ENCODE data around the gene RBP5.

The RBP5 gene

DNA sequence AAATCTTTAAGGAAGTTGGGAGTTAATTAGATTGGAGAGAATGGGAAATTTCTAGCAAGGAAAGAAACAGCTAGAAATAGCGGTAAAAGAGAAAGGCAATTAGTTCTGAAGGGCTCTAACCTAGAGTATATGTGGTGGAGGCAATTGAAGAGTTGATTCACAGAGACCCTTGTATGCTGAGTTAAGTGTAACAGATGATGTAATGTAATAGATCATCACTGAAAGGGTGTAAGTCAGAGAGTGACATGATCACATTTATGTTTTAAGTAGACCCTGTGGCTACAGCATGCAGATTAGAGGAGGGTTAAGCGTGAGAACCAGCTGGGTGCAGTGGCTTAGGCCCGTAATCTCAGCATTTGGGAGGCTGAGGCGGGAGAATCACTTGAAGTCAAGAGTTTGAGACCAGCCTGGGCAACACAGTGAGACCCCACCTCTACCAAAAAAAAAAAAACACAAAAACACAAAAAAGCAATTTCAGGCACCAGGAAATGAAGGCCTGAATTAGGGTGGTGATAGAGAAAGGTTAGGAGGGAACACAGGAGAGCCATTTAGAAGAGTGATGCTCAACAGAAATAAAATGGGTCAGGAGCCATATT, 3.0 kb downstream of the RBP5 start:
- DNase-seq: no peak

DNA sequence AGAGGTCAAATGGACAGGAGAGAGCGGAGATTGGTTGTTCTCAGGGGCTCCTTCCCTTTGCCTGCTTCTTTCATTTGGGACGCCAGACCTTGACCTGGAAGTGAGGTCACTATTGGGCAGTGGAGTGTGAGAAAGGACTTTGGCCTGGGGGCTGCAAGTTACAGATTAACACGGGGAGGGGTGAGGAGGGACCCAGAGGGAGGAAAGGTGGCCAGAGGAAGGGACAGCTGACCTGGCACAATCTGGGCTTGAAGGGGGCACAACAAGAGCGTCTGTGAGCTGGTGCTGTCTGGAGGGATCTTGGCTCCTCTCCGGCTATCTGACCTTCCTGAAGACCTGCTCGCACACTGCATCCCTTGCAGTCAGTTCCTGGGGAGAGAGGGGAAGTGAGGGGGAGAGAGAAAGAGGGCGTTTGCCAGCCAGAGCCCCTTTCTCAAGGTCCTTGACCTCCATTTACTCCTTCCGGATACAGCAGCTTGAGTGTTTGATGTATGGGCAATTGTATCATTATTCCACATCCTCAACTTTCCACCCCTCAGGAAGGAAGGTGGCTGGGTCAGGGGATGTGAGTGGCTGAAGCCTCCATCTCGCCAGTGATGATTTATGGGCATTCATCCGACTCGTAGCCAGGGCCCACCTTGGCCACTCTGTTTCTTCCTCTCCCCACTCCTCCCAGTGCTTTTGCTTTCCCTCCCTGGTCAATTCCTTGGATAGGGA, 4.7 kb downstream of the RBP5 start:
- Histone ChIP-seq H3K27me3 (replicated peaks; ENCODE audit: control insufficient read depth, insufficient read depth, low read length, poor library complexity, severe bottlenecking) (no peaks in the 10 kb centered on the region), H3K4me1 (ENCODE audit: control insufficient read depth, insufficient read depth, low read length, poor library complexity, severe bottlenecking) (no peaks in the 10 kb centered on the region), H3K27ac (ENCODE audit: insufficient read depth, low read length, poor library complexity, severe bottlenecking) (no peak overlapping the region), H3K36me3 (ENCODE audit: control insufficient read depth, insufficient read depth, low read length) (no peaks in the 10 kb centered on the region), H3K9me3 (ENCODE audit: control insufficient read depth, low read length) (no peaks in the 10 kb centered on the region), H3K4me3 (ENCODE audit: insufficient read depth, low read depth, low read length, poor library complexity, severe bottlenecking) (no peak overlapping the region)
- no peak for DNase-seq

More for the DNA sequence above, 3.0 kb downstream of the RBP5 start:
- Histone ChIP-seq H3K27ac (ENCODE audit: insufficient read depth, low read length, poor library complexity, severe bottlenecking) (no peak overlapping the region), H3K27me3 (replicated peaks; ENCODE audit: control insufficient read depth, insufficient read depth, low read length, poor library complexity, severe bottlenecking) (no peaks in the 10 kb centered on the region), H3K4me3 (ENCODE audit: insufficient read depth, low read depth, low read length, poor library complexity, severe bottlenecking) (no peak overlapping the region), H3K9me3 (ENCODE audit: control insufficient read depth, low read length) (no peaks in the 10 kb centered on the region), H3K4me1 (ENCODE audit: control insufficient read depth, insufficient read depth, low read length, poor library complexity, severe bottlenecking) (peaks cover 8% of the 10 kb centered on the region), H3K36me3 (ENCODE audit: control insufficient read depth, insufficient read depth, low read length) (no peaks in the 10 kb centered on the region)

DNA sequence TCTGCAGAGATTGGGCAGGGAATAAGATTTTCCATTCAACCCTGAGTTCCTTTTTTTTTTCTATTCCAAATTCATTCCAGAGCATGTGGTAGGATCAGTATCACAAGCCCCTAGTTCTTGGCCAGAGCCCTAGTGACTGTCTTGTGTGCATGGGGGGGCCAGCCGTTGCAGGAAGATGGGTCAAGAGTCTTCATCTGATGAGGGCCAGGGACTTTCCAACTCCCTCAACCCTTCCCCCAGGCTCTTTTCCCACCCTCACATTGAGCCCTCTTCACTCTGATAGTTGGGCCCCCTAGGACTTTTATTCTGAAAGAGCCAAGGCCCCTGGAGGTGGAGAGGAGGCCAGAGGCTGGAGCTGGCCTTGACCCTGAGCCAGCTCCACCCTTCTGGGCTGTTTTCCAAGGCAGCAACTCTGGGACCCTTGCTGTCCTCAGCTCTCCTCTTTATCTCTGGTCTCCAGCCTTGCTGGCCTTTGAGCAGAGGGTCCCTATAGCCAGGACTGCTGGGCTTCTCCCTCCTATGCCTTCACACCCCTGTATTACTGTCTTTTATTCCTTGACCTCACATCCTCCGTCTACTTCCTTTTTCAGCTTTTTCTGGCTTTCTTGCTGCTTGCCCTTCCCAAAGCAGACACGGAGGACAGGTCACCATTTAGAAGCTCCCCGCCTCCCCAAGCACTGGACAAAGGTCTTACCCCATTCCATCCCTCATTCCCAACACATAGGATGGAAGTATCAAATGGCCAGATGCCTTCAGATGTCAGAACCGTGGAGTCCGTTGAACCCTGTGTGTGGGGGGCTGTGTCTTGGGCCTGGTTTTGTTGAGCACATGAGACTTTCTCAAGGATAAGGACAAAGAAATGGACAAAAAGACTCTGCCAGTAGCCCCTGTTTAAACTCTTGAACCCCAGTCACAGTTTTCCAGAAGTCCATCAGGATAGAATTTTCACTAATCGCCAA, 5.6 kb downstream of the RBP5 start:
- DNase-seq: no peak
- H3K27ac ChIP-seq (ENCODE audit: insufficient read depth, low read length, poor library complexity, severe bottlenecking): no peak overlapping the region
- no peaks in the 10 kb centered on the region for H3K9me3 ChIP-seq (ENCODE audit: control insufficient read depth, low read length)
- H3K4me3 ChIP-seq (ENCODE audit: insufficient read depth, low read depth, low read length, poor library complexity, severe bottlenecking): no peak overlapping the region
- H3K4me1 ChIP-seq (ENCODE audit: control insufficient read depth, insufficient read depth, low read length, poor library complexity, severe bottlenecking): no peaks in the 10 kb centered on the region
- H3K36me3 ChIP-seq (ENCODE audit: control insufficient read depth, insufficient read depth, low read length): no peaks in the 10 kb centered on the region
- H3K27me3 ChIP-seq (replicated peaks; ENCODE audit: control insufficient read depth, insufficient read depth, low read length, poor library complexity, severe bottlenecking): no peaks in the 10 kb centered on the region

GRCh38 chr12:7121324-7121723, 7.4 kb downstream of the RBP5 start:
- peaks cover under 1% of the 10 kb centered on the region for H3K36me3 ChIP-seq (ENCODE audit: control insufficient read depth, insufficient read depth, low read length)
- H3K27ac ChIP-seq (ENCODE audit: insufficient read depth, low read length, poor library complexity, severe bottlenecking): no peak overlapping the region
- H3K9me3 ChIP-seq (ENCODE audit: control insufficient read depth, low read length): no peaks in the 10 kb centered on the region
- no peak overlapping the region for H3K4me3 ChIP-seq (ENCODE audit: insufficient read depth, low read depth, low read length, poor library complexity, severe bottlenecking)
- no peak for DNase-seq
- H3K4me1 ChIP-seq (ENCODE audit: control insufficient read depth, insufficient read depth, low read length, poor library complexity, severe bottlenecking): no peaks in the 10 kb centered on the region
- no peaks in the 10 kb centered on the region for H3K27me3 ChIP-seq (replicated peaks; ENCODE audit: control insufficient read depth, insufficient read depth, low read length, poor library complexity, severe bottlenecking)

DNA sequence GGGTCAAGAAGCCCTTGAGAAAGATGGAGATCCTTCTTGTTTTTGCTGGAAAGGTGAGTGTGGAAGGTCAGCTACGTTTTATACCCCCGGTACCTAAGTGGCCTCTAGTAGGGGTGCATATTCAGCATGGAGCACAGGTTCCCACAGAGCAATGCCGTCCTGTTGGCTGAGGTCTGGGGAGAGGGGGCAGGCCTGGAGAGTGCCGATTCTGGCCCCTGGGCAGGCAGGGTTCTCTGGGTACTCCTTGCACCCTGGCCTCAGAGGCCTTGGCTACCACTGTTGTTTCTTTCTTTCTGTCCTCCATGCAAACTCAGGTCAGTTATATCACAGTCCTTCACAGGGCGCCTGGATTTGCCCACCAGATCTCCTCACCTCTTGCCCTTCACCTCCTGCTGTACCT, 8.5 kb downstream of the RBP5 start:
- no peak for DNase-seq
- Histone ChIP-seq H3K4me3 (ENCODE audit: insufficient read depth, low read depth, low read length, poor library complexity, severe bottlenecking) (no peak overlapping the region), H3K4me1 (ENCODE audit: control insufficient read depth, insufficient read depth, low read length, poor library complexity, severe bottlenecking) (no peaks in the 10 kb centered on the region), H3K27ac (ENCODE audit: insufficient read depth, low read length, poor library complexity, severe bottlenecking) (no peak overlapping the region), H3K27me3 (replicated peaks; ENCODE audit: control insufficient read depth, insufficient read depth, low read length, poor library complexity, severe bottlenecking) (no peaks in the 10 kb centered on the region), H3K36me3 (ENCODE audit: control insufficient read depth, insufficient read depth, low read length) (peaks cover 11% of the 10 kb centered on the region), H3K9me3 (ENCODE audit: control insufficient read depth, low read length) (no peaks in the 10 kb centered on the region)

DNA sequence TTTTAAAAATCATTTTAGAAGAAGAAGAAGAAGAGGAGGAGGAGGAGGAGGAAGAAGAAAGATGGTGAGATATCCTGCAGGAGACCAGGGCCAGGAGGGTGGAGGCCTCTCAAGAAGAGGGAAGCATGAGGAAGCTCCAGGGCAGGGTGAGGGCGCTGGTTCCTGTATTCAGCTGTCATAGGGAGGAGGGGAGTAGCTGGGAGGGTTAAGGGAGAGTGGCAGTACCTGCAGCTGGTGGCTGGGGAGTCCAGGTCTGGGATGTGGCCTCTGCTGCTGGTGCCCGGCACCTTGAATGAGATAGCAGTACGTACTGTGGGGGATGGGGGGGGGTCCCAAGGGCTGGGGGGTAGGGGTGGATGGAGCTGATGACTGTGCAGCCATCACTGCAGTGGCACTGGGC, 9.8 kb downstream of the RBP5 start:
- no peaks in the 10 kb centered on the region for H3K4me1 ChIP-seq (ENCODE audit: control insufficient read depth, insufficient read depth, low read length, poor library complexity, severe bottlenecking)
- no peak overlapping the region for H3K4me3 ChIP-seq (ENCODE audit: insufficient read depth, low read depth, low read length, poor library complexity, severe bottlenecking)
- H3K36me3 ChIP-seq (ENCODE audit: control insufficient read depth, insufficient read depth, low read length): peaks cover 11% of the 10 kb centered on the region
- no peaks in the 10 kb centered on the region for H3K9me3 ChIP-seq (ENCODE audit: control insufficient read depth, low read length)
- no peaks in the 10 kb centered on the region for H3K27me3 ChIP-seq (replicated peaks; ENCODE audit: control insufficient read depth, insufficient read depth, low read length, poor library complexity, severe bottlenecking)
- DNase-seq: no peak
- H3K27ac ChIP-seq (ENCODE audit: insufficient read depth, low read length, poor library complexity, severe bottlenecking): no peak overlapping the region

GRCh38 chr12:7117670-7118069, 11.0 kb downstream of the RBP5 start:
- Histone ChIP-seq H3K27ac (ENCODE audit: insufficient read depth, low read length, poor library complexity, severe bottlenecking) (no peak overlapping the region), H3K4me1 (ENCODE audit: control insufficient read depth, insufficient read depth, low read length, poor library complexity, severe bottlenecking) (peaks cover 7% of the 10 kb centered on the region), H3K36me3 (ENCODE audit: control insufficient read depth, insufficient read depth, low read length) (peaks cover 11% of the 10 kb centered on the region), H3K9me3 (ENCODE audit: control insufficient read depth, low read length) (no peaks in the 10 kb centered on the region), H3K4me3 (ENCODE audit: insufficient read depth, low read depth, low read length, poor library complexity, severe bottlenecking) (no peak overlapping the region), H3K27me3 (replicated peaks; ENCODE audit: control insufficient read depth, insufficient read depth, low read length, poor library complexity, severe bottlenecking) (no peaks in the 10 kb centered on the region)
- no peak for DNase-seq

DNA sequence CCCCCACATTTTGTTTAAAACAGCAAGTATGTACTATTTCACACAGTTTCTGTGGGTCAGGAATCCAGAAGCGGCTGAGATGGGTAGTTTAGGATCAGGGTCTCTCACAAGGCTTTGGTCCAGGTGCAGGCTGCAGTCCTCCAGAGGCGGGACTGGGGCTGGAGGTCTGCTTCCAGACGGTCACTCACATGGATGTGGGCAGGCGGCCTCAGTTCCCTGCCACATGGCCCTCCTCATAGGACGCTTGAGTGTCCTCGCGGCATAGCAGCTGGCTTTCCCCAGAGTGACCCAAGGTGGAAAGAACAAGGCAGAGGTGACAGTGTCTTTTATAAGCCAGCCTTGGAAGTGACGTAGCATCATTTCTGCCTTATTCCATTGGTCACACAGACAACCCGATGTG, 11.8 kb downstream of the RBP5 start:
- no peak for DNase-seq
- no peaks in the 10 kb centered on the region for H3K9me3 ChIP-seq (ENCODE audit: control insufficient read depth, low read length)
- H3K27me3 ChIP-seq (replicated peaks; ENCODE audit: control insufficient read depth, insufficient read depth, low read length, poor library complexity, severe bottlenecking): no peaks in the 10 kb centered on the region
- peaks cover 7% of the 10 kb centered on the region for H3K4me1 ChIP-seq (ENCODE audit: control insufficient read depth, insufficient read depth, low read length, poor library complexity, severe bottlenecking)
- H3K27ac ChIP-seq (ENCODE audit: insufficient read depth, low read length, poor library complexity, severe bottlenecking): no peak overlapping the region
- no peak overlapping the region for H3K4me3 ChIP-seq (ENCODE audit: insufficient read depth, low read depth, low read length, poor library complexity, severe bottlenecking)
- H3K36me3 ChIP-seq (ENCODE audit: control insufficient read depth, insufficient read depth, low read length): peaks cover 11% of the 10 kb centered on the region

- DNase-seq: no peak
- peaks cover 11% of the 10 kb centered on the region for H3K36me3 ChIP-seq (ENCODE audit: control insufficient read depth, insufficient read depth, low read length)
- H3K9me3 ChIP-seq (ENCODE audit: control insufficient read depth, low read length): no peaks in the 10 kb centered on the region
- no peaks in the 10 kb centered on the region for H3K27me3 ChIP-seq (replicated peaks; ENCODE audit: control insufficient read depth, insufficient read depth, low read length, poor library complexity, severe bottlenecking)
- no peak overlapping the region for H3K4me3 ChIP-seq (ENCODE audit: insufficient read depth, low read depth, low read length, poor library complexity, severe bottlenecking)
- no peak overlapping the region for H3K27ac ChIP-seq (ENCODE audit: insufficient read depth, low read length, poor library complexity, severe bottlenecking)
- H3K4me1 ChIP-seq (ENCODE audit: control insufficient read depth, insufficient read depth, low read length, poor library complexity, severe bottlenecking): peaks cover 7% of the 10 kb centered on the region
Measured at GRCh38 chr12:7116196-7116595, 12.5 kb downstream of the RBP5 start.

DNA sequence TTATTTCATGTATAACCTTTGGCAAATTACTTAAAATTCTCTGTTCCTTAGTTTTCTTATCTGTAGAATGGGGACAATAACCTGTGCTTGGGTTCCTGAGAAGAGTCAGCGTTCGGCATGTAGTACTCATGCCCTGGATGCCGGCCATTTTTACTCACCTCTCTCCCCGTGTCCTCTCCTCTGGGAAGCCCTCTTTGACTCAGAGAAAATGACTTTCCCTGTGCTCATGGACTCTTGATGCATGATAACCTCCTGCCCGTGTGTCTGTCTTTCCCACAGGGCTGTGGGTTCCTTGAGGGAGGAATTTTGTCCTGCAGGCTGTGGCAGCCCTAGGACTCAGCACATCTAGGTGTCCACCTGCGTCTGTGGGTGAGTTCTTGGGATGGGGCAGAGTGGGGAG, 13.8 kb downstream of the RBP5 start:
- H3K36me3 ChIP-seq (ENCODE audit: control insufficient read depth, insufficient read depth, low read length): peaks cover 11% of the 10 kb centered on the region
- no peak for DNase-seq

More for the DNA sequence above, 13.8 kb downstream of the RBP5 start:
- Histone ChIP-seq H3K27ac (ENCODE audit: insufficient read depth, low read length, poor library complexity, severe bottlenecking) (no peak overlapping the region), H3K27me3 (replicated peaks; ENCODE audit: control insufficient read depth, insufficient read depth, low read length, poor library complexity, severe bottlenecking) (no peaks in the 10 kb centered on the region), H3K4me3 (ENCODE audit: insufficient read depth, low read depth, low read length, poor library complexity, severe bottlenecking) (no peak overlapping the region), H3K4me1 (ENCODE audit: control insufficient read depth, insufficient read depth, low read length, poor library complexity, severe bottlenecking) (peaks cover 7% of the 10 kb centered on the region), H3K9me3 (ENCODE audit: control insufficient read depth, low read length) (no peaks in the 10 kb centered on the region)
